DOHH2 (cell line): ENCODE measurements around the gene CIDEA.

Experiments used
- H3F3A ChIP-seq: fragments of 200-600 bp; sonication (generic), shearing (Covaris generic); 2 replicates; pipeline ENCODE4 v1.6.0; 2016; ENCODE audit warnings: antibody characterized with exemption, mild to moderate bottlenecking; ENCODE audit not compliant: control insufficient read depth, insufficient read depth
- H3K27ac ChIP-seq: fragments of 200-600 bp; sonication (generic); 2 replicates; pipeline ENCODE4 v1.5.1; 2014; ENCODE audit warnings: low read depth, mild to moderate bottlenecking, low read length, moderate library complexity
- H3K27me3 ChIP-seq: fragments of 200-600 bp; sonication (generic); 2 replicates; pipeline ENCODE4 v1.6.1; 2014; ENCODE audit warnings: mild to moderate bottlenecking, low read length, mixed read lengths; ENCODE audit not compliant: control insufficient read depth
- H3K36me3 ChIP-seq: fragments of 200-600 bp; sonication (generic); 2 replicates; pipeline ENCODE4 v1.6.1; 2014; ENCODE audit warnings: mild to moderate bottlenecking, low read length, moderate library complexity, mixed read lengths; ENCODE audit not compliant: control insufficient read depth
- H3K4me1 ChIP-seq: fragments of 200-600 bp; sonication (generic); 2 replicates; pipeline ENCODE4 v1.6.1; 2014; ENCODE audit warnings: mild to moderate bottlenecking, low read length, mixed read lengths; ENCODE audit not compliant: control insufficient read depth
- H3K4me2 ChIP-seq: fragments of 200-600 bp; sonication (generic); 2 replicates; pipeline ENCODE4 v1.6.0; 2014; ENCODE audit warnings: mild to moderate bottlenecking, low read length, moderate library complexity
- H3K4me3 ChIP-seq: fragments of 200-600 bp; sonication (generic); 2 replicates; pipeline ENCODE4 v1.5.1; 2014; ENCODE audit warnings: mild to moderate bottlenecking, low read length, mixed read lengths
- H3K79me2 ChIP-seq: fragments of 200-600 bp; sonication (generic); 2 replicates; pipeline ENCODE4 v1.6.1; 2014; ENCODE audit warnings: mild to moderate bottlenecking, low read length, mixed read lengths; ENCODE audit not compliant: control insufficient read depth
- H3K9me2 ChIP-seq: fragments of 200-600 bp; sonication (generic); replicated peaks from 2 replicates; pipeline ENCODE4 v1.6.1; 2014; ENCODE audit warnings: mild to moderate bottlenecking, low read length, mixed read lengths; ENCODE audit not compliant: control insufficient read depth
- H3K9me3 ChIP-seq: fragments of 200-600 bp; sonication (generic); 2 replicates; pipeline ENCODE4 v1.6.1; 2014; ENCODE audit warnings: antibody characterized with exemption, low read length, mixed read lengths; ENCODE audit not compliant: control insufficient read depth, insufficient read depth
- H4K20me1 ChIP-seq: fragments of 200-600 bp; sonication (generic); 2 replicates; pipeline ENCODE4 v1.6.0; 2014; ENCODE audit warnings: low read depth, mild to moderate bottlenecking, antibody characterized with exemption, low read length, moderate library complexity; ENCODE audit not compliant: control insufficient read depth, insufficient read depth
- CTCF ChIP-seq: fragments of 200-600 bp; sonication (generic); IDR thresholded peaks from one replicate; pipeline ENCODE4 v1.5.1; 2014; ENCODE audit warnings: antibody characterized with exemption, mild to moderate bottlenecking, low read depth, low read length; ENCODE audit not compliant: poor library complexity, severe bottlenecking
- EZH2phosphoT487 ChIP-seq: fragments of 200-600 bp; sonication (generic); IDR thresholded peaks from 2 replicates; pipeline ENCODE4 v1.6.1; 2017; ENCODE audit warnings: borderline replicate concordance, mild to moderate bottlenecking, antibody characterized with exemption, low read length, moderate library complexity, mixed read lengths

CIDEA gene

GRCh38 chr18:12309683-12310198, 55.6 kb downstream of the CIDEA start:
- peaks cover 3% of the 10 kb centered on the region; the same call in 1 of the 2 replicates for H3K27me3 ChIP-seq
- H3K79me2 ChIP-seq = no peaks in the 10 kb centered on the region
- TF ChIP-seq CTCF (no peak), EZH2phosphoT487 (no peak)
- no peak overlapping the region for H3K27ac ChIP-seq
- H3K4me3 ChIP-seq = no peak overlapping the region
- H3K4me2 ChIP-seq = no peak overlapping the region
- H3K36me3 ChIP-seq = no peaks in the 10 kb centered on the region
- 0 out of 2 replicates have a peak, but pooled peaks cover 3% of the 10 kb centered on the region for H3K4me1 ChIP-seq
- no peaks in the 10 kb centered on the region for H3F3A ChIP-seq
- no peaks in the 10 kb centered on the region for H4K20me1 ChIP-seq
- H3K9me3 ChIP-seq = peaks cover 13% of the 10 kb centered on the region; the same call in 1 of the 2 replicates
- no peaks in the 10 kb centered on the region for H3K9me2 ChIP-seq

- TF ChIP-seq EZH2phosphoT487 = no peak
- TF ChIP-seq CTCF = no peak
- H3K4me2 ChIP-seq = no peak overlapping the region
- H3K27me3 ChIP-seq = peaks cover 3% of the 10 kb centered on the region; the same call in 1 of the 2 replicates
- H3K9me2 ChIP-seq = no peaks in the 10 kb centered on the region
- no peaks in the 10 kb centered on the region for H3K79me2 ChIP-seq
- H3K4me3 ChIP-seq = no peak overlapping the region
- H3K9me3 ChIP-seq = peaks cover 13% of the 10 kb centered on the region; the same call in 1 of the 2 replicates
- no peaks in the 10 kb centered on the region for H3F3A ChIP-seq
- no peaks in the 10 kb centered on the region for H4K20me1 ChIP-seq
- no peak overlapping the region for H3K27ac ChIP-seq
- H3K36me3 ChIP-seq = no peaks in the 10 kb centered on the region
- H3K4me1 ChIP-seq = 0 out of 2 replicates have a peak, but pooled peaks cover 3% of the 10 kb centered on the region
Observed at GRCh38 chr18:12310762-12311161, 56.6 kb downstream of the CIDEA start.

- no peaks in the 10 kb centered on the region for H3K9me2 ChIP-seq
- no peaks in the 10 kb centered on the region for H3K79me2 ChIP-seq
- H3K4me2 ChIP-seq = no peak overlapping the region
- no peaks in the 10 kb centered on the region for H3K27me3 ChIP-seq
- peaks cover 13% of the 10 kb centered on the region; the same call in 1 of the 2 replicates for H3K9me3 ChIP-seq
- no peaks in the 10 kb centered on the region for H3F3A ChIP-seq
- H4K20me1 ChIP-seq = no peaks in the 10 kb centered on the region
- 0 out of 2 replicates have a peak, but pooled peaks cover 3% of the 10 kb centered on the region for H3K4me1 ChIP-seq
- no peak overlapping the region for H3K4me3 ChIP-seq
- no peak overlapping the region for H3K27ac ChIP-seq
- no peak for TF ChIP-seq EZH2phosphoT487
- no peak for TF ChIP-seq CTCF
- H3K36me3 ChIP-seq = no peaks in the 10 kb centered on the region
Observed at GRCh38 chr18:12312976-12313375, 58.8 kb downstream of the CIDEA start.
